Stimulated activated CD4-positive, alpha-beta T cell treated with anti-CD3 and anti-CD28 coated beads, Interleukin-1b, Interleukin-23, amount 100 ng/mL, for 4 hours (primary cell): ENCODE data around the gene PITPNM3.
"Not testable (repeated sequence)": the region's sequence is repeated elsewhere in the genome, so short reads cannot be mapped to it uniquely, and the experiment has no call there.

ENCODE experiments used
- DNase-seq, 2 donors: peaks; one replicate each; pipeline ENCODE4 v3.0.0-alpha.2; 2020; ENCODE audit warnings: low read depth in 2 of 2

PITPNM3 gene

GRCh38 chr17:6574687-6575595 lies 18.6 kb upstream of the PITPNM3 start:
- DNase-seq = peak in 1 of 2 donors; percentile 30

- DNase-seq = no peak
Measured at GRCh38 chr17:6573982-6574686, 17.8 kb upstream of the PITPNM3 start.

GRCh38 chr17:6573495-6573894 lies 17.1 kb upstream of the PITPNM3 start:
- DNase-seq = not testable (repeated sequence)

GRCh38 chr17:6572972-6573370 lies 16.6 kb upstream of the PITPNM3 start:
- DNase-seq = no peak

GRCh38 chr17:6571452-6571781 lies 15.1 kb upstream of the PITPNM3 start:
- no peak for DNase-seq

- DNase-seq = no peak
Measured at GRCh38 chr17:6570731-6571451, 14.5 kb upstream of the PITPNM3 start.

- DNase-seq = no peak
Measured at GRCh38 chr17:6569370-6570285, 13.3 kb upstream of the PITPNM3 start.

GRCh38 chr17:6568184-6568758 lies 11.9 kb upstream of the PITPNM3 start:
- DNase-seq = no peak

- DNase-seq = no peak
Measured at GRCh38 chr17:6567528-6568183, 11.3 kb upstream of the PITPNM3 start.

GRCh38 chr17:6561446-6561845 lies 5.1 kb upstream of the PITPNM3 start:
- DNase-seq = no peak

GRCh38 chr17:6560496-6560895 lies 4.1 kb upstream of the PITPNM3 start:
- DNase-seq = no peak

GRCh38 chr17:6559753-6560215 lies 3.4 kb upstream of the PITPNM3 start:
- DNase-seq = no peak

GRCh38 chr17:6558932-6559752 lies 2.8 kb upstream of the PITPNM3 start:
- no peak for DNase-seq

GRCh38 chr17:6558276-6558675 lies 1.9 kb upstream of the PITPNM3 start:
- DNase-seq = no peak

- DNase-seq = no peak
Measured at GRCh38 chr17:6557040-6557438, 684 bp upstream of the PITPNM3 start.

- DNase-seq = peak in 1 of 2 donors; percentile 14
Measured at GRCh38 chr17:6555331-6556120, 829 bp downstream of the PITPNM3 start.

- DNase-seq = no peak
Measured at GRCh38 chr17:6554871-6555330, 1.5 kb downstream of the PITPNM3 start.

GRCh38 chr17:6554342-6554741 lies 2.0 kb downstream of the PITPNM3 start:
- no peak for DNase-seq
